ENCODE results near the gene DEPDC1B. TPM values are rescaled to one million over a fixed set of nuclear protein-coding genes. Genes with fewer than 3 reads are reported as not detected.
A peak's percentile ranks its signal among the peaks of the same experiment; 100 is the strongest.

The DEPDC1B gene
- total RNA-seq, 6 experiments from 2014 or later = 0.15 to 0.98 (median 0.47) TPM; not detected in 1

- TF ChIP-seq CTCF (IDR thresholded peaks at IDR 0.05) (no peak), POLR2A (IDR thresholded peaks at IDR 0.05) (no peak)
- peak overlapping the region in 1 of 3 donors; percentile 70 for H3K27ac ChIP-seq
- intact Hi-C loops (cut with DNase I) = no loop called here
- 3% methylated on average over 9 of the region's 9 CpGs for WGBS (ENCODE audit: insufficient coverage, low coverage, low lambda C conversion rate, missing lambda C conversion rate)
- no peaks in the 10 kb centered on the region for H3K36me3 ChIP-seq
- H3K4me1 ChIP-seq = peaks cover 0 to 3% (median 0%) of the 10 kb centered on the region in 4 donors
- H3K9me3 ChIP-seq = no peaks in the 10 kb centered on the region
- DNase-seq (no peak), ATAC-seq (no peak)
- peak overlapping the region; percentile 58 to 73 (median 69) for H3K4me3 ChIP-seq
- H3K27me3 ChIP-seq = no peaks in the 10 kb centered on the region
These were observed 718 bp downstream of the DEPDC1B start for GRCh38 chr5:60699288-60699608.

GRCh38 chr5:60698336-60698735 is 1.6 kb downstream of the DEPDC1B start:
- Histone ChIP-seq H3K36me3 (no peaks in the 10 kb centered on the region), H3K27me3 (no peaks in the 10 kb centered on the region), H3K9me3 (no peaks in the 10 kb centered on the region), H3K4me1 (peaks cover 0 to 3% (median 0%) of the 10 kb centered on the region in 4 donors), H3K4me3 (no peak overlapping the region), H3K27ac (no peak overlapping the region)
- TF ChIP-seq POLR2A (IDR thresholded peaks at IDR 0.05) (no peak), CTCF (IDR thresholded peaks at IDR 0.05) (no peak)
- ATAC-seq (no peak), DNase-seq (no peak)
- WGBS (ENCODE audit: insufficient coverage, low coverage, low lambda C conversion rate, missing lambda C conversion rate) = 84% methylated on average over 4 of the region's 7 CpGs
- intact Hi-C loops (cut with DNase I) = no loop called here

- DNase-seq (no peak), ATAC-seq (no peak)
- Histone ChIP-seq H3K9me3 (no peaks in the 10 kb centered on the region), H3K4me3 (no peak overlapping the region), H3K27me3 (no peaks in the 10 kb centered on the region), H3K4me1 (no peaks in the 10 kb centered on the region), H3K27ac (no peak overlapping the region), H3K36me3 (no peaks in the 10 kb centered on the region)
- no peak for TF ChIP-seq POLR2A (IDR thresholded peaks at IDR 0.05)
- WGBS (ENCODE audit: insufficient coverage, low coverage, low lambda C conversion rate, missing lambda C conversion rate) = 53% methylated on average over 4 of the region's 4 CpGs
- intact Hi-C loops (cut with DNase I) = no loop called here
These were observed 9.6 kb downstream of the DEPDC1B start for GRCh38 chr5:60690326-60690725.

- H3K9me3 ChIP-seq = no peaks in the 10 kb centered on the region
- TF ChIP-seq POLR2A (IDR thresholded peaks at IDR 0.05) (no peak), CTCF (IDR thresholded peaks at IDR 0.05) (no peak)
- no peak overlapping the region for H3K4me3 ChIP-seq
- no peak overlapping the region for H3K27ac ChIP-seq
- H3K36me3 ChIP-seq = no peaks in the 10 kb centered on the region
- WGBS (ENCODE audit: insufficient coverage, low coverage, low lambda C conversion rate, missing lambda C conversion rate) = 71% methylated on average over 1 of the region's 1 CpG
- H3K27me3 ChIP-seq = no peaks in the 10 kb centered on the region
- H3K4me1 ChIP-seq = no peaks in the 10 kb centered on the region
- DNase-seq (no peak), ATAC-seq (no peak)
- intact Hi-C loops (cut with DNase I) = no loop called here
These were observed 11.0 kb downstream of the DEPDC1B start for GRCh38 chr5:60688980-60689379.

- Histone ChIP-seq H3K4me3 (no peak overlapping the region), H3K9me3 (no peaks in the 10 kb centered on the region), H3K4me1 (no peaks in the 10 kb centered on the region), H3K36me3 (no peaks in the 10 kb centered on the region), H3K27me3 (no peaks in the 10 kb centered on the region), H3K27ac (no peak overlapping the region)
- TF ChIP-seq POLR2A (IDR thresholded peaks at IDR 0.05) (no peak), CTCF (IDR thresholded peaks at IDR 0.05) (no peak)
- ATAC-seq (peak; percentile 29 to 57 (median 33)), DNase-seq (no peak)
- WGBS (ENCODE audit: insufficient coverage, low coverage, low lambda C conversion rate, missing lambda C conversion rate) = 80% methylated on average over 2 of the region's 3 CpGs
- intact Hi-C loops (cut with DNase I) = no loop called here
These were observed 11.8 kb downstream of the DEPDC1B start for GRCh38 chr5:60687927-60688720.
